ENCODE measurements around the gene FASN. TPM values are rescaled to one million over a fixed set of nuclear protein-coding genes. Genes with fewer than 3 reads are reported as not detected.

FASN gene
- polyA plus RNA-seq, 1 of the 3 experiments (the other 2 are of a cell fraction) = 55.1 TPM

DNA sequence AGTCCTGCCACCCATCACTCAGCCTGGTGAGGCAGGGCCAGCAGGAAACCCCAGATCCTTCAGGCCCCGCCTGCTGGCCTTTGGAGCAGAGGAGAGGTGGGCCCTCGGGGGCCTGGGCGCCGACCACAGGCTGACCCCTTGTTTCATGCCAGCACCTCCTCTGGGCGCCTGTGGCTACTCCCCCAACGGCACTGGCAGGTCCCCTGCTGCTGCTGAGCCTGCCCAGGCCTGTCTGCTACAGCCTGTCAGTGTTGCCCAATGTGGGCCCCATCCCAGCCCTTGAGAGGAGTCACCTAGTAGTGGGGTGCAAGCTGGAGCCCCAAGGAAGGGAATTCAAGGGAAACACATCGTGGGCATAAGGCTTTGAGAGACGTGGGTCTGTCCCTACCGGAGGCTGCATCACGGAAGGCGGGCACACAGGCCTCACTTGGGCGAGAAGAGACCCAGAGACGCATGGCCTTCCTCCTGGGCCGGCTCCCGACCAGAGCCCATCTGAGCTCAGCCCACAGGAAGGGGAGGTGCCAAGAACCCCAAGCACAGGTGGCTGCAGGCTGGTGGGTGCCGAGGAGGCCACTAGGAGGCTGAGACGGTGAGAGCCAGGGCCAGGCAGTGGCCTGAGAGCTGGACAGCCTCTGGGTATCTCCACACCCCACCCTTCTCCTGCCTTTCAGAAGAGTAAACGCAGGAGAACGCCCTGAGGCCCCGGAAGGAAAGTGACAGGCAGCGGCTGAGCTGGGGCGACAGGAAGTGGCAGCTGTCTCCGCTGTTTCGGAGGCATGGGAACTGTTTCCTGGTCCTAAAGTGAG lies 8.0 kb upstream of the FASN start (continued):
- TF ChIP-seq MXI1 (IDR thresholded peaks at IDR 0.05; ENCODE audit: low read depth, low read length) = peak; percentile 79; the same call in 1 of the 2 replicates

DNA sequence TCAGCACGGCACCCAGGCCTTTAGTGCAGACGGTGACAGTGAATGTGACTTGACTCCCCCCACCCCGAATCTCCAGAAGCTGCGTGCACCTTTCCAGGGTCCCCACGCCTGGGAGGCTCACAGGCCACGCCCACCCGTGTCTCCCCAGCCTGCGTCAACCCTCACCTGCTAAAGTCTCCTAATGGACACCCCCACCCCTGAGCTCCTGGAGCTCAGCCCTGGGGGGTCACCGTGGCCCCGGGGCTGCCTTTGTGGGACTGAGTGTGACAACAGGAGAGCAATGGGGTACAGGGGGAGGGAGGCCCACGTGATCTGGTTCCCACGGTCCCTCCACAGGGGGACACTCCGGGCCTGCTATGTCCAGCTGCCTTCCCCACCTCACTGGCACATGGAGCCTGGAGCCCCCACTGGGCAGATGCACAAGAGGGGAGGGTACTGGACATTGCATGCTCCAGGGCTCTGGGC lies 7.4 kb upstream of the FASN start:
- 91% methylated on average over 13 of the region's 13 CpGs for WGBS (ENCODE audit: low lambda C conversion rate)
- CTCF ChIA-PET = interaction anchor here (0.6 to 5.2 kb wide), 16 partner anchors 11 to 568 kb away, joined by 3 to 45 read pairs (median 8); partner anchors contain the start of gene RAC3
- POLR2A ChIA-PET = interaction anchor here (0.6 to 2.3 kb wide), 5 partner anchors 7 to 167 kb away, joined by 3 to 13 read pairs (median 3); partner anchors contain the start of gene FASN

More for the DNA sequence above, 7.4 kb upstream of the FASN start:
- Histone ChIP-seq H3K9me3 (no peaks in the 10 kb centered on the region), H3K4me1 (ENCODE audit: control insufficient read depth in 1 of 2, insufficient read depth in 2 of 2, low read depth in 1 of 2, low read length in 1 of 2) (peaks cover 11 to 69% of the 10 kb centered on the region in 2 experiments; a peak in 3 of 4 replicates), H3K27me3 (ENCODE audit: insufficient read depth) (no peaks in the 10 kb centered on the region), H3K9ac (no peak overlapping the region), H3K9me2 (no peaks in the 10 kb centered on the region), H3K4me3 (ENCODE audit: low read depth in 2 of 2, low read length in 1 of 2) (peak overlapping the region in 1 of 2 experiments; percentile 9; a peak in 1 of 4 replicates), H3K27ac (ENCODE audit: low read depth in 2 of 2, low read length in 1 of 2) (peak overlapping the region in 1 of 2 experiments; percentile 93; a peak in 2 of 4 replicates), H4K20me1 (ENCODE audit: insufficient read depth) (no peaks in the 10 kb centered on the region), H2AFZ (ENCODE audit: low read depth) (no peak overlapping the region), H3F3A (replicated peaks; ENCODE audit: insufficient read depth) (peaks cover 5% of the 10 kb centered on the region), H3K4me2 (no peak overlapping the region), H3K79me2 (ENCODE audit: insufficient read depth) (no peaks in the 10 kb centered on the region), H3K36me3 (replicated peaks in 1 of 2; ENCODE audit: control insufficient read depth in 1 of 2, insufficient read depth in 2 of 2, low read length in 1 of 2) (peaks cover 2 to 7% of the 10 kb centered on the region in 2 experiments)
- no peak for DNase-seq
- TF ChIP-seq EP300 (IDR thresholded peaks at IDR 0.05; ENCODE audit: borderline replicate concordance in 1 of 2, low read depth in 1 of 2, low read length in 1 of 2) (no peak), JUND (IDR thresholded peaks at IDR 0.05) (no peak), POLR2AphosphoS5 (IDR thresholded peaks at IDR 0.05; ENCODE audit: low read depth, low read length) (no peak), TAF1 (IDR thresholded peaks at IDR 0.05; ENCODE audit: borderline replicate concordance, low read depth, low read length) (no peak), GATA2 (CRISPR knock-in tag; IDR thresholded peaks at IDR 0.05) (no peak), RCOR1 (IDR thresholded peaks at IDR 0.05; ENCODE audit: low read length) (no peak), GABPA (IDR thresholded peaks at IDR 0.05; ENCODE audit: low read depth) (no peak), NFIC (IDR thresholded peaks at IDR 0.05; ENCODE audit: borderline replicate concordance) (no peak), FOXM1 (IDR thresholded peaks at IDR 0.05; ENCODE audit: low read depth) (no peak), EZH2phosphoT487 (IDR thresholded peaks at IDR 0.05; ENCODE audit: borderline replicate concordance, low read depth) (no peak), FOSL2 (IDR thresholded peaks at IDR 0.05; ENCODE audit: borderline replicate concordance, low read depth) (no peak), YY1 (IDR thresholded peaks at IDR 0.05; ENCODE audit: low read depth) (no peak), RAD21 (IDR thresholded peaks at IDR 0.05; ENCODE audit: low read length) (no peak), TEAD4 (IDR thresholded peaks at IDR 0.05; ENCODE audit: borderline replicate concordance, insufficient read depth) (no peak), TCF12 (IDR thresholded peaks at IDR 0.05) (no peak)
- TF ChIP-seq, protein P1, sequence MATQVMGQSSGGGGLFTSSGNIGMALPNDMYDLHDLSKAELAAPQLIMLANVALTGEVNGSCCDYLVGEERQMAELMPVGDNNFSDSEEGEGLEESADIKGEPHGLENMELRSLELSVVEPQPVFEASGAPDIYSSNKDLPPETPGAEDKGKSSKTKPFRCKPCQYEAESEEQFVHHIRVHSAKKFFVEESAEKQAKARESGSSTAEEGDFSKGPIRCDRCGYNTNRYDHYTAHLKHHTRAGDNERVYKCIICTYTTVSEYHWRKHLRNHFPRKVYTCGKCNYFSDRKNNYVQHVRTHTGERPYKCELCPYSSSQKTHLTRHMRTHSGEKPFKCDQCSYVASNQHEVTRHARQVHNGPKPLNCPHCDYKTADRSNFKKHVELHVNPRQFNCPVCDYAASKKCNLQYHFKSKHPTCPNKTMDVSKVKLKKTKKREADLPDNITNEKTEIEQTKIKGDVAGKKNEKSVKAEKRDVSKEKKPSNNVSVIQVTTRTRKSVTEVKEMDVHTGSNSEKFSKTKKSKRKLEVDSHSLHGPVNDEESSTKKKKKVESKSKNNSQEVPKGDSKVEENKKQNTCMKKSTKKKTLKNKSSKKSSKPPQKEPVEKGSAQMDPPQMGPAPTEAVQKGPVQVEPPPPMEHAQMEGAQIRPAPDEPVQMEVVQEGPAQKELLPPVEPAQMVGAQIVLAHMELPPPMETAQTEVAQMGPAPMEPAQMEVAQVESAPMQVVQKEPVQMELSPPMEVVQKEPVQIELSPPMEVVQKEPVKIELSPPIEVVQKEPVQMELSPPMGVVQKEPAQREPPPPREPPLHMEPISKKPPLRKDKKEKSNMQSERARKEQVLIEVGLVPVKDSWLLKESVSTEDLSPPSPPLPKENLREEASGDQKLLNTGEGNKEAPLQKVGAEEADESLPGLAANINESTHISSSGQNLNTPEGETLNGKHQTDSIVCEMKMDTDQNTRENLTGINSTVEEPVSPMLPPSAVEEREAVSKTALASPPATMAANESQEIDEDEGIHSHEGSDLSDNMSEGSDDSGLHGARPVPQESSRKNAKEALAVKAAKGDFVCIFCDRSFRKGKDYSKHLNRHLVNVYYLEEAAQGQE (IDR thresholded peaks at IDR 0.05; ENCODE audit: low read depth, low read length) = no peak
- TF ChIP-seq, protein P2, sequence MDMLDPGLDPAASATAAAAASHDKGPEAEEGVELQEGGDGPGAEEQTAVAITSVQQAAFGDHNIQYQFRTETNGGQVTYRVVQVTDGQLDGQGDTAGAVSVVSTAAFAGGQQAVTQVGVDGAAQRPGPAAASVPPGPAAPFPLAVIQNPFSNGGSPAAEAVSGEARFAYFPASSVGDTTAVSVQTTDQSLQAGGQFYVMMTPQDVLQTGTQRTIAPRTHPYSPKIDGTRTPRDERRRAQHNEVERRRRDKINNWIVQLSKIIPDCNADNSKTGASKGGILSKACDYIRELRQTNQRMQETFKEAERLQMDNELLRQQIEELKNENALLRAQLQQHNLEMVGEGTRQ (IDR thresholded peaks at IDR 0.05; ENCODE audit: borderline replicate concordance, low read depth, low read length) = no peak
- TF ChIP-seq, protein P3, sequence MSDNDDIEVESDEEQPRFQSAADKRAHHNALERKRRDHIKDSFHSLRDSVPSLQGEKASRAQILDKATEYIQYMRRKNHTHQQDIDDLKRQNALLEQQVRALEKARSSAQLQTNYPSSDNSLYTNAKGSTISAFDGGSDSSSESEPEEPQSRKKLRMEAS (IDR thresholded peaks at IDR 0.05; ENCODE audit: low read depth) = no peak
